ENCODE measurements around the gene DNAJB7.

Gene DNAJB7

GRCh38 chr22:40877488-40877887, 15.6 kb upstream of the DNAJB7 start:
- no peak overlapping the region for H4K12ac ChIP-seq (ENCODE audit: low read depth, low read length)
- no peak overlapping the region for H4K8ac ChIP-seq (ENCODE audit: low read depth, low read length)
- no peak for DNase-seq
- no peak overlapping the region for H3K27ac ChIP-seq (ENCODE audit: low read depth, low read length)
- H3K18ac ChIP-seq (ENCODE audit: low read length): no peak overlapping the region
- H2AK5ac ChIP-seq (ENCODE audit: low read length): no peak overlapping the region
- H3K14ac ChIP-seq (ENCODE audit: low read length): no peak overlapping the region
- H3K4me1 ChIP-seq (ENCODE audit: control insufficient read depth in 1 of 2, insufficient read depth in 2 of 2, low read length in 2 of 2): no peaks in the 10 kb centered on the region
- H3K79me2 ChIP-seq (ENCODE audit: control insufficient read depth, insufficient read depth, low read length, poor library complexity): no peaks in the 10 kb centered on the region
- H2BK120ac ChIP-seq (ENCODE audit: insufficient read depth, low read length, poor library complexity): no peak overlapping the region
- H3K36me3 ChIP-seq (ENCODE audit: control insufficient read depth in 1 of 2, insufficient read depth in 2 of 2, low read length in 2 of 2): peaks cover 7 to 15% of the 10 kb centered on the region in 2 experiments
- no peak overlapping the region for H2BK5ac ChIP-seq (ENCODE audit: low read depth, low read length, poor library complexity)
- H2AFZ ChIP-seq (ENCODE audit: insufficient read depth, low read length, poor library complexity): no peak overlapping the region
- no peak overlapping the region for H3K4ac ChIP-seq (ENCODE audit: low read depth, low read length)
- no peaks in the 10 kb centered on the region for H3K27me3 ChIP-seq (ENCODE audit: insufficient read depth, low read length)
- no peak overlapping the region for H4K91ac ChIP-seq (ENCODE audit: low read depth, low read length)
- H3K4me3 ChIP-seq (ENCODE audit: low read depth, low read length): no peak overlapping the region
- H3K9ac ChIP-seq (ENCODE audit: low read length): no peak overlapping the region
- no peaks in the 10 kb centered on the region for H3K9me3 ChIP-seq (ENCODE audit: insufficient read depth, low read depth, low read length)
- H3K23ac ChIP-seq (ENCODE audit: low read length): no peak overlapping the region
- H3K4me2 ChIP-seq (ENCODE audit: low read length): no peak overlapping the region
- WGBS (ENCODE audit: extremely low coverage, insufficient coverage, insufficient read length): no CpG with 5 or more reads among the region's 3 CpGs
- no peaks in the 10 kb centered on the region for H3K79me1 ChIP-seq (ENCODE audit: low read length)
- no peak overlapping the region for H2BK12ac ChIP-seq (ENCODE audit: low read length)

- Histone ChIP-seq H2AK5ac (ENCODE audit: low read length) (no peak overlapping the region), H2BK12ac (ENCODE audit: low read length) (no peak overlapping the region), H3K27me3 (ENCODE audit: insufficient read depth, low read length) (no peaks in the 10 kb centered on the region), H3K4ac (ENCODE audit: low read depth, low read length) (no peak overlapping the region), H3K4me1 (ENCODE audit: control insufficient read depth in 1 of 2, insufficient read depth in 2 of 2, low read length in 2 of 2) (no peaks in the 10 kb centered on the region), H3K9ac (ENCODE audit: low read length) (no peak overlapping the region), H3K14ac (ENCODE audit: low read length) (no peak overlapping the region), H4K91ac (ENCODE audit: low read depth, low read length) (no peak overlapping the region), H2BK5ac (ENCODE audit: low read depth, low read length, poor library complexity) (no peak overlapping the region), H3K4me2 (ENCODE audit: low read length) (no peak overlapping the region), H4K8ac (ENCODE audit: low read depth, low read length) (no peak overlapping the region), H3K79me2 (ENCODE audit: control insufficient read depth, insufficient read depth, low read length, poor library complexity) (no peaks in the 10 kb centered on the region), H2AFZ (ENCODE audit: insufficient read depth, low read length, poor library complexity) (no peak overlapping the region), H3K36me3 (ENCODE audit: control insufficient read depth in 1 of 2, insufficient read depth in 2 of 2, low read length in 2 of 2) (peaks cover 3 to 10% of the 10 kb centered on the region in 2 experiments), H3K4me3 (ENCODE audit: low read depth, low read length) (no peak overlapping the region), H3K9me3 (ENCODE audit: insufficient read depth, low read depth, low read length) (no peaks in the 10 kb centered on the region), H3K27ac (ENCODE audit: low read depth, low read length) (no peak overlapping the region), H3K79me1 (ENCODE audit: low read length) (no peaks in the 10 kb centered on the region), H2BK120ac (ENCODE audit: insufficient read depth, low read length, poor library complexity) (no peak overlapping the region), H3K23ac (ENCODE audit: low read length) (no peak overlapping the region), H3K18ac (ENCODE audit: low read length) (no peak overlapping the region), H4K12ac (ENCODE audit: low read depth, low read length) (no peak overlapping the region)
- no peak for DNase-seq
- WGBS (ENCODE audit: extremely low coverage, insufficient coverage, insufficient read length): no CpG with 5 or more reads among the region's 1 CpG
These were observed 15.0 kb upstream of the DNAJB7 start for GRCh38 chr22:40876907-40877306.

- Histone ChIP-seq H3K4me1 (ENCODE audit: control insufficient read depth in 1 of 2, insufficient read depth in 2 of 2, low read length in 2 of 2) (no peaks in the 10 kb centered on the region), H2AFZ (ENCODE audit: insufficient read depth, low read length, poor library complexity) (no peak overlapping the region), H4K91ac (ENCODE audit: low read depth, low read length) (no peak overlapping the region), H2BK120ac (ENCODE audit: insufficient read depth, low read length, poor library complexity) (no peak overlapping the region), H3K4me3 (ENCODE audit: low read depth, low read length) (no peak overlapping the region), H2BK12ac (ENCODE audit: low read length) (no peak overlapping the region), H3K36me3 (ENCODE audit: control insufficient read depth in 1 of 2, insufficient read depth in 2 of 2, low read length in 2 of 2) (peaks cover 5 to 6% of the 10 kb centered on the region in 2 experiments), H3K79me1 (ENCODE audit: low read length) (no peaks in the 10 kb centered on the region), H3K23ac (ENCODE audit: low read length) (no peak overlapping the region), H3K27me3 (ENCODE audit: insufficient read depth, low read length) (no peaks in the 10 kb centered on the region), H3K79me2 (ENCODE audit: control insufficient read depth, insufficient read depth, low read length, poor library complexity) (no peaks in the 10 kb centered on the region), H4K12ac (ENCODE audit: low read depth, low read length) (no peak overlapping the region), H3K9ac (ENCODE audit: low read length) (no peak overlapping the region), H3K18ac (ENCODE audit: low read length) (no peak overlapping the region), H2BK5ac (ENCODE audit: low read depth, low read length, poor library complexity) (no peak overlapping the region), H3K14ac (ENCODE audit: low read length) (no peak overlapping the region), H3K9me3 (ENCODE audit: insufficient read depth, low read depth, low read length) (no peaks in the 10 kb centered on the region), H3K27ac (ENCODE audit: low read depth, low read length) (no peak overlapping the region), H4K8ac (ENCODE audit: low read depth, low read length) (no peak overlapping the region), H3K4me2 (ENCODE audit: low read length) (no peak overlapping the region), H3K4ac (ENCODE audit: low read depth, low read length) (no peak overlapping the region), H2AK5ac (ENCODE audit: low read length) (no peak overlapping the region)
- DNase-seq: peak; percentile 51 to 75
- WGBS (ENCODE audit: extremely low coverage, insufficient coverage, insufficient read length): no CpG with 5 or more reads among the region's 3 CpGs
These were observed 13.2 kb upstream of the DNAJB7 start for GRCh38 chr22:40875111-40875510.

- H3K9me3 ChIP-seq (ENCODE audit: insufficient read depth, low read depth, low read length): no peaks in the 10 kb centered on the region
- no peaks in the 10 kb centered on the region for H3K79me1 ChIP-seq (ENCODE audit: low read length)
- no peak overlapping the region for H2AFZ ChIP-seq (ENCODE audit: insufficient read depth, low read length, poor library complexity)
- H3K18ac ChIP-seq (ENCODE audit: low read length): no peak overlapping the region
- peaks cover 5 to 8% of the 10 kb centered on the region in 2 experiments for H3K36me3 ChIP-seq (ENCODE audit: control insufficient read depth in 1 of 2, insufficient read depth in 2 of 2, low read length in 2 of 2)
- H2BK12ac ChIP-seq (ENCODE audit: low read length): no peak overlapping the region
- no peak overlapping the region for H3K14ac ChIP-seq (ENCODE audit: low read length)
- DNase-seq: no peak
- H3K4me2 ChIP-seq (ENCODE audit: low read length): no peak overlapping the region
- H3K23ac ChIP-seq (ENCODE audit: low read length): no peak overlapping the region
- no peak overlapping the region for H4K91ac ChIP-seq (ENCODE audit: low read depth, low read length)
- no peaks in the 10 kb centered on the region for H3K27me3 ChIP-seq (ENCODE audit: insufficient read depth, low read length)
- no peak overlapping the region for H2BK5ac ChIP-seq (ENCODE audit: low read depth, low read length, poor library complexity)
- H3K4ac ChIP-seq (ENCODE audit: low read depth, low read length): no peak overlapping the region
- no peaks in the 10 kb centered on the region for H3K4me1 ChIP-seq (ENCODE audit: control insufficient read depth in 1 of 2, insufficient read depth in 2 of 2, low read length in 2 of 2)
- H3K9ac ChIP-seq (ENCODE audit: low read length): no peak overlapping the region
- H3K4me3 ChIP-seq (ENCODE audit: low read depth, low read length): no peak overlapping the region
- H3K79me2 ChIP-seq (ENCODE audit: control insufficient read depth, insufficient read depth, low read length, poor library complexity): no peaks in the 10 kb centered on the region
- H4K12ac ChIP-seq (ENCODE audit: low read depth, low read length): no peak overlapping the region
- H2AK5ac ChIP-seq (ENCODE audit: low read length): no peak overlapping the region
- H3K27ac ChIP-seq (ENCODE audit: low read depth, low read length): no peak overlapping the region
- H4K8ac ChIP-seq (ENCODE audit: low read depth, low read length): no peak overlapping the region
- WGBS (ENCODE audit: extremely low coverage, insufficient coverage, insufficient read length): no CpG with 5 or more reads among the region's 3 CpGs
- H2BK120ac ChIP-seq (ENCODE audit: insufficient read depth, low read length, poor library complexity): no peak overlapping the region
These were observed 12.1 kb upstream of the DNAJB7 start for GRCh38 chr22:40874016-40874415.
